Measurements from ENCODE around the gene CYSRT1.
A peak's percentile ranks its signal among the peaks of the same experiment; 100 is the strongest.

The CYSRT1 gene

DNA sequence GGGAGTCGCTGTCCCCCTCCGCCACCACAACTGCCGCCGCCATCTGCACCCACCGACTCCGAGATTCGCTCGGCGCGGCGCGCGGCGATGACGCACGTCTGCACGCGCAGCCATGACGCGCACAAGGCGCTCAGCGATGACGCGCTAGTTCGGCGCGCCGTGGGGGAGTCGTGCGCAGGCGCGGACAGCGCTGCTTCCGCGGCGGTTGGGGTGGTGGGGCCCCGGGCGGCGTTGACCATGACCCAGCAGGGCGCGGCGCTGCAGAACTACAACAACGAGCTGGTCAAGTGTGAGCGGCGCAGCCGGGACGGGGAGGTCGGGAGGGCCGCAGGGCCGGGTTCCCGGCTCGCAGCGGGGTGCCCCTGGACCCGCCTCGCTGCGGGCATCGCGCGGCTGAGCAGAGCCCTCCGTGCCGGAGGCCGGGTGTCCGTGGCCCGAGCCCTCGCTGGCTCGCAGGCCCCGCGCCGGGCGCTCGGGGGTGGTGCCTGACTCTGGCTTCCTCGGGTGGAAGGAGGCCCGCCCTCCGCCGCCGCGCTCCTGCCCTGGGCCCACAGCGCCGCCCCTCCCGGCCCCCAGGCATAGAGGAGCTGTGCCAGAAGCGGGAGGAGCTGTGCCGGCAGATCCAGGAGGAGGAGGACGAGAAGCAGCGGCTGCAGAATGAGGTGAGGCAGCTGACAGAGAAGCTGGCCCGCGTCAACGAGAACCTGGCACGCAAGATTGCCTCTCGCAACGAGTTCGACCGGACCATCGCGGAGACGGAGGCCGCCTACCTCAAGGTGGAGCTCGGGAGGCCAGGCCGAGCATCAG is 36.3 kb upstream of the CYSRT1 start, which contains the start of the genes ANAPC2 and SSNA1 (continued):
- TF ChIP-seq, protein P1, sequence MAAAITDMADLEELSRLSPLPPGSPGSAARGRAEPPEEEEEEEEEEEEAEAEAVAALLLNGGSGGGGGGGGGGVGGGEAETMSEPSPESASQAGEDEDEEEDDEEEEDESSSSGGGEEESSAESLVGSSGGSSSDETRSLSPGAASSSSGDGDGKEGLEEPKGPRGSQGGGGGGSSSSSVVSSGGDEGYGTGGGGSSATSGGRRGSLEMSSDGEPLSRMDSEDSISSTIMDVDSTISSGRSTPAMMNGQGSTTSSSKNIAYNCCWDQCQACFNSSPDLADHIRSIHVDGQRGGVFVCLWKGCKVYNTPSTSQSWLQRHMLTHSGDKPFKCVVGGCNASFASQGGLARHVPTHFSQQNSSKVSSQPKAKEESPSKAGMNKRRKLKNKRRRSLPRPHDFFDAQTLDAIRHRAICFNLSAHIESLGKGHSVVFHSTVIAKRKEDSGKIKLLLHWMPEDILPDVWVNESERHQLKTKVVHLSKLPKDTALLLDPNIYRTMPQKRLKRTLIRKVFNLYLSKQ (tag by site-specific recombination; IDR thresholded peaks at IDR 0.05; ENCODE audit: borderline replicate concordance) = no peak
- TF ChIP-seq OSR2 (tag by site-specific recombination; IDR thresholded peaks at IDR 0.05) = peak; percentile 60
- no peak for TF ChIP-seq ZNF777 (tag by site-specific recombination; IDR thresholded peaks at IDR 0.05; ENCODE audit: borderline replicate concordance)
- no peak for TF ChIP-seq ZNF423 (tag by site-specific recombination; IDR thresholded peaks at IDR 0.05)
- TF ChIP-seq, protein P2, sequence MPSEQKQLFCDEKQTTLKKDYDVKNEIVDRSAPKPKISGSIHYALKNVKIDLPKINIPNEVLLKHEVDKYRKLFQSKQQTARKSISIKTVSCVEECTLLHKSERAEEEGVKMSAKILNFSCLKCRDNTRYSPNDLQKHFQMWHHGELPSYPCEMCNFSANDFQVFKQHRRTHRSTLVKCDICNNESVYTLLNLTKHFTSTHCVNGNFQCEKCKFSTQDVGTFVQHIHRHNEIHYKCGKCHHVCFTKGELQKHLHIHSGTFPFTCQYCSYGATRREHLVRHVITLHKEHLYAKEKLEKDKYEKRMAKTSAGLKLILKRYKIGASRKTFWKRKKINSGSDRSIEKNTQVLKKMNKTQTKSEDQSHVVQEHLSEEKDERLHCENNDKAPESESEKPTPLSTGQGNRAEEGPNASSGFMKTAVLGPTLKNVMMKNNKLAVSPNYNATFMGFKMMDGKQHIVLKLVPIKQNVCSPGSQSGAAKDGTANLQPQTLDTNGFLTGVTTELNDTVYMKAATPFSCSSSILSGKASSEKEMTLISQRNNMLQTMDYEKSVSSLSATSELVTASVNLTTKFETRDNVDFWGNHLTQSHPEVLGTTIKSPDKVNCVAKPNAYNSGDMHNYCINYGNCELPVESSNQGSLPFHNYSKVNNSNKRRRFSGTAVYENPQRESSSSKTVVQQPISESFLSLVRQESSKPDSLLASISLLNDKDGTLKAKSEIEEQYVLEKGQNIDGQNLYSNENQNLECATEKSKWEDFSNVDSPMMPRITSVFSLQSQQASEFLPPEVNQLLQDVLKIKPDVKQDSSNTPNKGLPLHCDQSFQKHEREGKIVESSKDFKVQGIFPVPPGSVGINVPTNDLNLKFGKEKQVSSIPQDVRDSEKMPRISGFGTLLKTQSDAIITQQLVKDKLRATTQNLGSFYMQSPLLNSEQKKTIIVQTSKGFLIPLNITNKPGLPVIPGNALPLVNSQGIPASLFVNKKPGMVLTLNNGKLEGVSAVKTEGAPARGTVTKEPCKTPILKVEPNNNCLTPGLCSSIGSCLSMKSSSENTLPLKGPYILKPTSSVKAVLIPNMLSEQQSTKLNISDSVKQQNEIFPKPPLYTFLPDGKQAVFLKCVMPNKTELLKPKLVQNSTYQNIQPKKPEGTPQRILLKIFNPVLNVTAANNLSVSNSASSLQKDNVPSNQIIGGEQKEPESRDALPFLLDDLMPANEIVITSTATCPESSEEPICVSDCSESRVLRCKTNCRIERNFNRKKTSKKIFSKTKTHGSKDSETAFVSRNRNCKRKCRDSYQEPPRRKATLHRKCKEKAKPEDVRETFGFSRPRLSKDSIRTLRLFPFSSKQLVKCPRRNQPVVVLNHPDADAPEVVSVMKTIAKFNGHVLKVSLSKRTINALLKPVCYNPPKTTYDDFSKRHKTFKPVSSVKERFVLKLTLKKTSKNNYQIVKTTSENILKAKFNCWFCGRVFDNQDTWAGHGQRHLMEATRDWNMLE (tag by site-specific recombination; conservative IDR thresholded peaks at IDR 0.05; ENCODE audit: low read depth) = no peak; the same call in 1 of the 2 replicates
- TF ChIP-seq ZNF24 (tag by site-specific recombination; IDR thresholded peaks at IDR 0.05) = peak; percentile 73; the same call in 1 of the 2 replicates
- TF ChIP-seq ZNF391 (tag by site-specific recombination; IDR thresholded peaks at IDR 0.05; ENCODE audit: borderline replicate concordance, low read depth) = peak; percentile 82; the same call in 1 of the 2 replicates
- TF ChIP-seq ZNF114 (tag by site-specific recombination; IDR thresholded peaks at IDR 0.05) = no peak
- TF ChIP-seq ZFP37 (tag by site-specific recombination; IDR thresholded peaks at IDR 0.05) = 0 out of 2 replicates have a peak, but pooled peaks have one; percentile 5
- no peak for TF ChIP-seq ZBTB1 (tag by site-specific recombination; IDR thresholded peaks at IDR 0.05)
- no peak for TF ChIP-seq HOXD13 (CRISPR knock-in tag; IDR thresholded peaks at IDR 0.05; ENCODE audit: borderline replicate concordance)
- no peak for TF ChIP-seq ZNF707 (tag by site-specific recombination; IDR thresholded peaks at IDR 0.05)
- TF ChIP-seq TRIM28 (IDR thresholded peaks at IDR 0.05; ENCODE audit: borderline replicate concordance, low read length) = no peak
- TF ChIP-seq KLF1 (tag by site-specific recombination; IDR thresholded peaks at IDR 0.05) = peak; percentile 84
- peak; percentile 98 for TF ChIP-seq ZNF629 (tag by site-specific recombination; IDR thresholded peaks at IDR 0.05)
- no peak for TF ChIP-seq ZNF292 (tag by site-specific recombination; IDR thresholded peaks at IDR 0.05; ENCODE audit: borderline replicate concordance, low read depth)
- TF ChIP-seq ZNF302 (tag by site-specific recombination; IDR thresholded peaks at IDR 0.05; ENCODE audit: low read depth) = no peak
- peak; percentile 84; the same call in 1 of the 2 replicates for TF ChIP-seq ZNF184 (tag by site-specific recombination; IDR thresholded peaks at IDR 0.05)
- TF ChIP-seq, protein P3, sequence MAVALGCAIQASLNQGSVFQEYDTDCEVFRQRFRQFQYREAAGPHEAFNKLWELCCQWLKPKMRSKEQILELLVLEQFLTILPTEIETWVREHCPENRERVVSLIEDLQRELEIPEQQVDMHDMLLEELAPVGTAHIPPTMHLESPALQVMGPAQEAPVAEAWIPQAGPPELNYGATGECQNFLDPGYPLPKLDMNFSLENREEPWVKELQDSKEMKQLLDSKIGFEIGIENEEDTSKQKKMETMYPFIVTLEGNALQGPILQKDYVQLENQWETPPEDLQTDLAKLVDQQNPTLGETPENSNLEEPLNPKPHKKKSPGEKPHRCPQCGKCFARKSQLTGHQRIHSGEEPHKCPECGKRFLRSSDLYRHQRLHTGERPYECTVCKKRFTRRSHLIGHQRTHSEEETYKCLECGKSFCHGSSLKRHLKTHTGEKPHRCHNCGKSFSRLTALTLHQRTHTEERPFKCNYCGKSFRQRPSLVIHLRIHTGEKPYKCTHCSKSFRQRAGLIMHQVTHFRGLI (tag by site-specific recombination; IDR thresholded peaks at IDR 0.05) = no peak
- peak; percentile 99 for TF ChIP-seq ZNF341 (tag by site-specific recombination; IDR thresholded peaks at IDR 0.05; ENCODE audit: low read depth)
- TF ChIP-seq ZEB2 (tag by site-specific recombination; IDR thresholded peaks at IDR 0.05) = peak; percentile 86
- peak; percentile 80; the same call in 1 of the 2 replicates for TF ChIP-seq ZBTB7A (tag by site-specific recombination; IDR thresholded peaks at IDR 0.05; ENCODE audit: low read depth)
- TF ChIP-seq ZNF521 (tag by site-specific recombination; IDR thresholded peaks at IDR 0.05) = no peak
- no peak for TF ChIP-seq ZNF350 (tag by site-specific recombination; IDR thresholded peaks at IDR 0.05)
- peak; percentile 91; the same call in 1 of the 2 replicates for TF ChIP-seq ZNF561 (tag by site-specific recombination; IDR thresholded peaks at IDR 0.05; ENCODE audit: borderline replicate concordance)
- 0 out of 2 replicates have a peak, but pooled peaks have one; percentile 33 for TF ChIP-seq ZNF223 (tag by site-specific recombination; IDR thresholded peaks at IDR 0.05)
- TF ChIP-seq, protein P4, sequence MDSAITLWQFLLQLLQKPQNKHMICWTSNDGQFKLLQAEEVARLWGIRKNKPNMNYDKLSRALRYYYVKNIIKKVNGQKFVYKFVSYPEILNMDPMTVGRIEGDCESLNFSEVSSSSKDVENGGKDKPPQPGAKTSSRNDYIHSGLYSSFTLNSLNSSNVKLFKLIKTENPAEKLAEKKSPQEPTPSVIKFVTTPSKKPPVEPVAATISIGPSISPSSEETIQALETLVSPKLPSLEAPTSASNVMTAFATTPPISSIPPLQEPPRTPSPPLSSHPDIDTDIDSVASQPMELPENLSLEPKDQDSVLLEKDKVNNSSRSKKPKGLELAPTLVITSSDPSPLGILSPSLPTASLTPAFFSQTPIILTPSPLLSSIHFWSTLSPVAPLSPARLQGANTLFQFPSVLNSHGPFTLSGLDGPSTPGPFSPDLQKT (IDR thresholded peaks at IDR 0.05; ENCODE audit: borderline replicate concordance, low read depth, low read length) = no peak
- TF ChIP-seq, protein P5, sequence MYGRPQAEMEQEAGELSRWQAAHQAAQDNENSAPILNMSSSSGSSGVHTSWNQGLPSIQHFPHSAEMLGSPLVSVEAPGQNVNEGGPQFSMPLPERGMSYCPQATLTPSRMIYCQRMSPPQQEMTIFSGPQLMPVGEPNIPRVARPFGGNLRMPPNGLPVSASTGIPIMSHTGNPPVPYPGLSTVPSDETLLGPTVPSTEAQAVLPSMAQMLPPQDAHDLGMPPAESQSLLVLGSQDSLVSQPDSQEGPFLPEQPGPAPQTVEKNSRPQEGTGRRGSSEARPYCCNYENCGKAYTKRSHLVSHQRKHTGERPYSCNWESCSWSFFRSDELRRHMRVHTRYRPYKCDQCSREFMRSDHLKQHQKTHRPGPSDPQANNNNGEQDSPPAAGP (tag by site-specific recombination; IDR thresholded peaks at IDR 0.05) = peak; percentile 93
- no peak; the same call in 1 of the 2 replicates for TF ChIP-seq GFI1B (tag by site-specific recombination; IDR thresholded peaks at IDR 0.05)
- TF ChIP-seq ZNF239 (tag by site-specific recombination; IDR thresholded peaks at IDR 0.05) = no peak
